Prostate gland (tissue), 2 donors: Measurements from ENCODE around the gene NR1I3.

Experiments used
- POLR2A ChIP-seq: fragments of 450-650 bp; IDR thresholded peaks from one replicate; pipeline ENCODE4 v1.6.1; 2016; ENCODE audit warnings: antibody characterized with exemption, mild to moderate bottlenecking
- TF ChIP-seq, protein P1 (sequence below), 4 experiments: fragments of 200-600 bp in 2 of 4; fragments of 450-650 bp in 2 of 4; sonication (generic) in 2 of 4; IDR thresholded peaks; 1 replicate in 3 of 4; 2 replicates in 1 of 4; pipeline ENCODE4 v1.5.1; 2016 to 2019; ENCODE audit warnings: antibody characterized with exemption in 4 of 4, mild to moderate bottlenecking in 2 of 4, moderate library complexity in 2 of 4

DNA sequence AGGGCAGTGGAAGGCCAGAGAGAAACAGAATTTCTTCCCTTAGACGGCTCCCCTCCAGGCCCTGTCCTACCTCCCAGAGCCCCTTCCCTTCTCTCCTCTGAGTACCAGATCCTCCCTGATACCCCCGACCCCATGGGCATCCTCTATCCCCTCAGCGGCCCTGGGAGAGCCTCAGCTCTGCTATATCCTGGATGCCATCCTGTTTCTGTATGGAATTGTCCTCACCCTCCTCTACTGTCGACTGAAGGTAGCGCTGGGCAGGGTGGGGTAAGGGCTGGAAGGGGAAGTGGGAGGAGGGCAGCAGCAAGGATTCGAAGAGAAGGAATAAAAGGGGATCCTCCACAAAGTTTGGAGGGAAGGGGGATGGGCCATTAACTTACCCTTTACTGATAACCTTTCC is 20.2 kb downstream of the NR1I3 start:
- TF ChIP-seq, protein P1, sequence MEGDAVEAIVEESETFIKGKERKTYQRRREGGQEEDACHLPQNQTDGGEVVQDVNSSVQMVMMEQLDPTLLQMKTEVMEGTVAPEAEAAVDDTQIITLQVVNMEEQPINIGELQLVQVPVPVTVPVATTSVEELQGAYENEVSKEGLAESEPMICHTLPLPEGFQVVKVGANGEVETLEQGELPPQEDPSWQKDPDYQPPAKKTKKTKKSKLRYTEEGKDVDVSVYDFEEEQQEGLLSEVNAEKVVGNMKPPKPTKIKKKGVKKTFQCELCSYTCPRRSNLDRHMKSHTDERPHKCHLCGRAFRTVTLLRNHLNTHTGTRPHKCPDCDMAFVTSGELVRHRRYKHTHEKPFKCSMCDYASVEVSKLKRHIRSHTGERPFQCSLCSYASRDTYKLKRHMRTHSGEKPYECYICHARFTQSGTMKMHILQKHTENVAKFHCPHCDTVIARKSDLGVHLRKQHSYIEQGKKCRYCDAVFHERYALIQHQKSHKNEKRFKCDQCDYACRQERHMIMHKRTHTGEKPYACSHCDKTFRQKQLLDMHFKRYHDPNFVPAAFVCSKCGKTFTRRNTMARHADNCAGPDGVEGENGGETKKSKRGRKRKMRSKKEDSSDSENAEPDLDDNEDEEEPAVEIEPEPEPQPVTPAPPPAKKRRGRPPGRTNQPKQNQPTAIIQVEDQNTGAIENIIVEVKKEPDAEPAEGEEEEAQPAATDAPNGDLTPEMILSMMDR (IDR thresholded peaks at IDR 0.05): no peak
- no peak for TF ChIP-seq POLR2A
